Measurements from ENCODE around the gene COX5A. TPM values are rescaled to one million over a fixed set of nuclear protein-coding genes. Genes with fewer than 3 reads are reported as not detected.

Gene COX5A
- 138 TPM for total RNA-seq
- long read RNA-seq, transcript COX5A-201 (5 exons, 1,268 nt) = major isoform, 75 of 78 reads
- long read RNA-seq, partial matches to known transcripts = 0 of 78 reads
- long read RNA-seq, other reads (novel, unspliced or antisense) = 2 of 78 reads

GRCh38 chr15:74937590-74938371 lies at the start of gene COX5A:
TSS of gene COX5A (minus strand) at chr15:74938073. CDS start at chr15:74938014, 59 bp downstream.
- DNase-seq = peak; percentile 97
- peak within 1 kb of the TSS; percentile 86 for H3K4me3 ChIP-seq
- no peaks in the 10 kb centered on the region for H3K36me3 ChIP-seq
- intact Hi-C loops (cut with DNase I) = no loop called here
- ATAC-seq = peak; percentile 99
- peaks cover 29% of the 10 kb centered on the region for H3K4me1 ChIP-seq
- no peak for TF ChIP-seq CTCF (IDR thresholded peaks at IDR 0.05)
- H3K27ac ChIP-seq = peak within 1 kb of the TSS; percentile 91
- H3K9me3 ChIP-seq = no peaks in the 10 kb centered on the region
- no peaks in the 10 kb centered on the region for H3K27me3 ChIP-seq

GRCh38 chr15:74983725-74984231 lies 45.9 kb upstream of the COX5A start:
- Histone ChIP-seq H3K4me1 (no peaks in the 10 kb centered on the region), H3K9me3 (no peaks in the 10 kb centered on the region), H3K36me3 (no peaks in the 10 kb centered on the region), H3K27ac (no peak overlapping the region), H3K4me3 (no peak overlapping the region), H3K27me3 (no peaks in the 10 kb centered on the region)
- TF ChIP-seq CTCF (IDR thresholded peaks at IDR 0.05) = no peak
- intact Hi-C loops (cut with DNase I) = no loop called here
- no peak for DNase-seq
- peak; percentile 82 for ATAC-seq

GRCh38 chr15:74982183-74982582 lies 44.3 kb upstream of the COX5A start:
- TF ChIP-seq CTCF (IDR thresholded peaks at IDR 0.05) = no peak
- H3K36me3 ChIP-seq = no peaks in the 10 kb centered on the region
- peak; percentile 46 for ATAC-seq
- H3K9me3 ChIP-seq = no peaks in the 10 kb centered on the region
- H3K4me3 ChIP-seq = no peak overlapping the region
- no peaks in the 10 kb centered on the region for H3K4me1 ChIP-seq
- H3K27me3 ChIP-seq = no peaks in the 10 kb centered on the region
- intact Hi-C loops (cut with DNase I) = no loop called here
- no peak overlapping the region for H3K27ac ChIP-seq
- no peak for DNase-seq

GRCh38 chr15:74978503-74978902 lies 40.6 kb upstream of the COX5A start:
- DNase-seq (no peak), ATAC-seq (peak; percentile 82)
- TF ChIP-seq CTCF (IDR thresholded peaks at IDR 0.05) = no peak
- H3K4me1 ChIP-seq = no peaks in the 10 kb centered on the region
- H3K4me3 ChIP-seq = no peak overlapping the region
- intact Hi-C loops (cut with DNase I) = no loop called here
- H3K9me3 ChIP-seq = no peaks in the 10 kb centered on the region
- no peaks in the 10 kb centered on the region for H3K27me3 ChIP-seq
- no peaks in the 10 kb centered on the region for H3K36me3 ChIP-seq
- H3K27ac ChIP-seq = no peak overlapping the region

- TF ChIP-seq CTCF (IDR thresholded peaks at IDR 0.05) = no peak
- H3K27ac ChIP-seq = no peak overlapping the region
- no peak for DNase-seq
- no peaks in the 10 kb centered on the region for H3K4me1 ChIP-seq
- no peaks in the 10 kb centered on the region for H3K9me3 ChIP-seq
- H3K4me3 ChIP-seq = no peak overlapping the region
- no peaks in the 10 kb centered on the region for H3K27me3 ChIP-seq
- intact Hi-C loops (cut with DNase I) = no loop called here
- no peak for ATAC-seq
- H3K36me3 ChIP-seq = no peaks in the 10 kb centered on the region
These were observed 40.2 kb upstream of the COX5A start for GRCh38 chr15:74978077-74978476.
